Activated CD8-positive, alpha-beta memory T cell treated with anti-CD3 and anti-CD28 coated beads, Interleukin-2, amount 10 ng/mL, durations not matched to agents 7 days and 5 days (primary cell): ENCODE results near the gene C6orf52. TPM values are rescaled to one million over a fixed set of nuclear protein-coding genes. Genes with fewer than 3 reads are reported as not detected.
"Not testable (repeated sequence)": the region's sequence is repeated elsewhere in the genome, so short reads cannot be mapped to it uniquely, and the experiment has no call there.

Experiments
- ATAC-seq: fragments of 150-1000 bp; cut with Tn5 transposase; one replicate; pipeline ENCODE4 v1.10.0; 2021; ENCODE audit warnings: moderate library complexity
- CTCF ChIA-PET: fragments of 350-600 bp; sonication (Branson Sonifier 250); formaldehyde crosslinking; loops from one replicate; lab custom pipeline; 2021; ENCODE audit warnings: antibody characterized with exemption; lab: Charles Lee
- DNase-seq: peaks from one replicate; pipeline ENCODE4 v3.0.0-alpha.2; 2020
- H3K27ac Mint-ChIP-seq: one replicate; pipeline ENCODE4 v1.8.0; 2021; ENCODE audit warnings: mild to moderate bottlenecking, mixed read lengths
- H3K27me3 Mint-ChIP-seq: one replicate; pipeline ENCODE4 v1.8.0; 2021; ENCODE audit warnings: mixed read lengths
- H3K36me3 Mint-ChIP-seq: one replicate; pipeline ENCODE4 v1.8.0; 2021; ENCODE audit warnings: mild to moderate bottlenecking, mixed read lengths
- H3K4me1 Mint-ChIP-seq: one replicate; pipeline ENCODE4 v1.8.0; 2021; ENCODE audit warnings: mixed read lengths
- H3K4me3 Mint-ChIP-seq: one replicate; pipeline ENCODE4 v1.8.0; 2021; ENCODE audit warnings: mild to moderate bottlenecking, moderate library complexity, mixed read lengths
- H3K9me3 Mint-ChIP-seq: one replicate; pipeline ENCODE4 v1.8.0; 2022; ENCODE audit warnings: low read depth, mixed read lengths
- total RNA-seq, 2 experiments: library from RNA; stranded (reverse); gene quantifications; one replicate each; pipeline ENCODE4 v1.2.3, GENCODE V29; 2021

C6orf52 gene
- total RNA-seq, 2 experiments from 2014 or later = 2.5 to 2.7 TPM

DNA sequence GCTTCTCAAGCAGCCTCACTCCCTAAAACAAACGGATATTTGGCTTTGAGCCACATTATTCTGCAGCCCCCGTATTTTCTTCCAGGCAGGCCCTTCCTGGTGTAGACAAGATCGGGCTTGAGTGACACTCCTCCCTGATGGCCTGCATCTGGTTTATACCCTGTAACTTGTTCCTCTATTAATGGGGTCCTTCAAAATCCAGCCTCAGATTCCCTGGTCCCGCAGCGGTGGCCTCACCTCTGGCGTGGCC lies 28.1 kb upstream of the C6orf52 start:
- CTCF ChIA-PET = interaction anchor here (1.0 to 2.0 kb wide), 3 partner anchors 8 to 56 kb away, joined by 3 to 6 read pairs (median 4); partner anchors contain the start of gene TMEM14B

GRCh38 chr6:10721850-10722569 lies 27.6 kb upstream of the C6orf52 start:
- Mint-ChIP-seq H3K9me3 (peaks cover 13% of the 10 kb centered on the region), H3K27ac (peak overlapping the region; percentile 87), H3K4me1 (peaks cover 55% of the 10 kb centered on the region), H3K27me3 (no peaks in the 10 kb centered on the region), H3K4me3 (peak overlapping the region; percentile 85), H3K36me3 (peaks cover 22% of the 10 kb centered on the region)
- DNase-seq (no peak), ATAC-seq (no peak)
- CTCF ChIA-PET = interaction anchor here (1.0 to 2.0 kb wide), 4 partner anchors 8 to 57 kb away, joined by 3 to 6 read pairs (median 4); partner anchors contain the start of gene TMEM14B

More for the DNA sequence above, 28.1 kb upstream of the C6orf52 start:
- DNase-seq (no peak), ATAC-seq (no peak)
- H3K4me1 Mint-ChIP-seq = peaks cover 58% of the 10 kb centered on the region
- peaks cover 11% of the 10 kb centered on the region for H3K9me3 Mint-ChIP-seq
- peak overlapping the region; percentile 87 for H3K27ac Mint-ChIP-seq
- H3K36me3 Mint-ChIP-seq = peaks cover 22% of the 10 kb centered on the region
- H3K4me3 Mint-ChIP-seq = peak overlapping the region; percentile 85
- no peaks in the 10 kb centered on the region for H3K27me3 Mint-ChIP-seq

DNA sequence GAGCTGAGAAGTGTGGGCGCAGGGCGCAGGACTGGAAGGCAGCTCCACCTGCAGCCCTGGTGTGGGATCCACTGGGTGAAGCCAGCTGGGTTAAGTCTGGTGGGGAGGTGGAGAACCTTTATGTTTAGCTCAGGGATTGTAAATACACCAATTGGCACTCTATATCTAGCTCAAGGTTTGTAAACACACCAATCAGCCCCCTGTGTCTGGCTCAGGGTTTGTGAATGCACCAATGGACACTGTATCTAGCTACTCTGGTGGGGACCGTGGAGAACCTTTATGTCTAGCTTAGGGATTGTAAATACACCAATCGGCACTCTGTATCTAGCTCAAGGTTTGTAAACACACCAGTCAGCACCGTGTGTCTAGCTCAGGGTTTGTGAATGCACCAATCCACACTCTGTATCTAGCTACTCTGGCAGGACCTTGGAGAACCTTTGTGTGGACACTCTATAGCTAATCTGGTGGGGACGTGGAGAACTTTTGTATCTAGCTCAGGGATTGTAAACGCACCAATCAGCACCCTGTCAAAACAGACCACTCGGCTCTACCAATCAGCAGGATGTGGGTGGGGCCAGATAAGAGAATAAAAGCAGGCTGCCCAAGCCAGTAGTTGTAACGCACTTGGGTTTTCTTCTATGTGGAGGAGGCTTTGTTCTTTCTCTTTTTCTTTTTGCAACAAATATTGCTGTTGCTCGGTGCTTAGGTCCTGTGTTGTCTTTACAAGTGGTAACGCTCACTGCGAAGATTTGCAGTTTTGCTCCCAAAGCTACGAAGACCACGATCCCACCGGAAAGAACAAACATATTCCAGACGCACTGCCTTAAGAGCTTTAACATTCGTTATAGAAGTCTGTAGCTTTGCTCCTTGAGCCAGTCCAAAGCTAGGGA lies 26.8 kb upstream of the C6orf52 start:
- H3K36me3 Mint-ChIP-seq = peaks cover 21% of the 10 kb centered on the region
- ATAC-seq, H3K27me3 Mint-ChIP-seq: not testable (repeated sequence)
- CTCF ChIA-PET = interaction anchor here (0.7 to 2.0 kb wide), 5 partner anchors 14 to 27 kb away, joined by 3 to 6 read pairs (median 5); partner anchors contain the start of genes C6orf52, PAK1IP1 and TMEM14B
- peak; percentile 60 for DNase-seq
- peak overlapping the region; percentile 85 for H3K4me3 Mint-ChIP-seq
- H3K9me3 Mint-ChIP-seq = peaks cover 13% of the 10 kb centered on the region
- H3K4me1 Mint-ChIP-seq = peaks cover 53% of the 10 kb centered on the region
- peak overlapping the region; percentile 87 for H3K27ac Mint-ChIP-seq

DNA sequence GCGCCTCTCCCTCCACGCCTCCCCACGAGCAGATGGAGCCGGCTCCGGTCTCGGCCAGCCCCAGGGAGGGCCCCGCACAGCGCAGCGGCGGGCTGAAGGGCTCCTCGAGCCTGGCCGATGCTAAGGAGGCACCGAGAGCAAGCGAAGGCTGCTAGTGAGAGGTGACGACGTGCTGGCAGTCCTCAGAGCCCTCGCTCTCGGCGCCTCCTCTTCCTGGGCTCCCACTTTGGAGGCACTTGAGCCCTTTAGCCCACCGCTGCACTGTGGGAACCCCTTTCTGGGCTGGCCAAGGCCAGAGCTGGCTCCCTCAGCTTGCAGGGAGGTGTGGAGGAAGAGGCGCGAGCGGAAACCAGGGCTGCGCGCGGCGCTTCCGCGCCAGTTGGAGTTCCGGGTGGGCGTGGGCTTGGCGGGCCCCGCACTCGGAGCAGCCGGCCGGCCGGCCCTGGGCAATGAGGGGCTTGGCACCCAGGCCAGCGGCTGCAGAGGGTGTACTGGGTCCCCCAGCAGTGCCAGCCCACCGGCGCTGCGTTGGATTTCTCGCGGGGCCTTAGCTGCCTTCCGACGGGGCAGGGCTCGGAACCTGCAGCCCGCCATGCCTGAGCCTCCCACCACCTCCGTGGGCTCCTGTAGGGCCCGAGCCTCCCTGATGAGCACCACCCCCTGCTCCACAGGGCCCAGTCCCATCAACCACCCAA lies 26.0 kb upstream of the C6orf52 start:
- Mint-ChIP-seq H3K4me1 (peaks cover 50% of the 10 kb centered on the region), H3K4me3 (peak overlapping the region; percentile 79), H3K36me3 (peaks cover 21% of the 10 kb centered on the region), H3K9me3 (peaks cover 13% of the 10 kb centered on the region), H3K27ac (peak overlapping the region; percentile 87), H3K27me3 (no peaks in the 10 kb centered on the region)
- peak; percentile 57 for ATAC-seq
- peak; percentile 77 for DNase-seq
- CTCF ChIA-PET = interaction anchor here (0.7 to 2.3 kb wide), 8 partner anchors 13 to 210 kb away, joined by 3 to 13 read pairs (median 5); partner anchors contain the start of genes C6orf52, PAK1IP1 and TMEM14B

DNA sequence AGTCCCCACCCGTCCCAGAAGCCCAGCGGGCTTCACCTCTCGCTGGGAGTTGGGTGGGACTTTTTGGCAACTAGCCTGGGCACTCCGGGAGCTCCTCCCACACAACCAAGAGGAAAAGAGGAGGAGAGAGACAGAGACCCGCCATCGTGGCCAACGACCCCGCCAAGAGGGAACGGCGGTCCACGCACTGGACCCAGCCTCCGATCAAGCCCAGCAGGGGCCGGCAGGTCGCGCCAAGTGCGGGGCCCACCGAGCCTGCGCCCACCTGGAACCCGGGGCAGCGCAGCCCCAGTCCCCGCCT lies 25.5 kb upstream of the C6orf52 start:
- DNase-seq = no peak
- peak; percentile 1 for ATAC-seq
- Mint-ChIP-seq H3K4me3 (peak overlapping the region; percentile 79), H3K36me3 (peaks cover 21% of the 10 kb centered on the region), H3K4me1 (peaks cover 50% of the 10 kb centered on the region), H3K9me3 (peaks cover 13% of the 10 kb centered on the region), H3K27ac (peak overlapping the region; percentile 93), H3K27me3 (no peaks in the 10 kb centered on the region)
- CTCF ChIA-PET = interaction anchor here (0.7 to 2.3 kb wide), 7 partner anchors 14 to 209 kb away, joined by 3 to 13 read pairs (median 4); partner anchors contain the start of genes C6orf52 and PAK1IP1

GRCh38 chr6:10719296-10719963 lies 25.0 kb upstream of the C6orf52 start:
- Mint-ChIP-seq H3K9me3 (peaks cover 13% of the 10 kb centered on the region), H3K4me3 (peak overlapping the region; percentile 79), H3K27me3 (no peaks in the 10 kb centered on the region), H3K27ac (peak overlapping the region; percentile 93), H3K36me3 (peaks cover 21% of the 10 kb centered on the region), H3K4me1 (peaks cover 48% of the 10 kb centered on the region)
- DNase-seq = peak; percentile 80
- ATAC-seq = peak; percentile 7
- CTCF ChIA-PET = interaction anchor here (0.7 to 2.3 kb wide), 8 partner anchors 14 to 209 kb away, joined by 3 to 13 read pairs (median 4); partner anchors contain the start of genes C6orf52 and PAK1IP1

- H3K9me3 Mint-ChIP-seq = peaks cover 9% of the 10 kb centered on the region
- H3K27ac Mint-ChIP-seq = no peak overlapping the region
Observed at GRCh38 chr6:10713962-10714361, 19.5 kb upstream of the C6orf52 start.

GRCh38 chr6:10696655-10697054 lies 2.2 kb upstream of the C6orf52 start:
- DNase-seq (no peak), ATAC-seq (no peak)
- CTCF ChIA-PET = no interaction called here
- H3K27me3 Mint-ChIP-seq = no peaks in the 10 kb centered on the region
- H3K4me1 Mint-ChIP-seq = peaks cover 46% of the 10 kb centered on the region
- peaks cover 37% of the 10 kb centered on the region for H3K36me3 Mint-ChIP-seq
- no peaks in the 10 kb centered on the region for H3K9me3 Mint-ChIP-seq
- H3K27ac Mint-ChIP-seq = peak overlapping the region; percentile 2
- H3K4me3 Mint-ChIP-seq = peak overlapping the region; percentile 93

More at GRCh38 chr6:10713962-10714361, 19.5 kb upstream of the C6orf52 start:
- Mint-ChIP-seq H3K36me3 (peaks cover 27% of the 10 kb centered on the region), H3K4me3 (no peak overlapping the region), H3K27me3 (no peaks in the 10 kb centered on the region), H3K4me1 (peaks cover 16% of the 10 kb centered on the region)
- CTCF ChIA-PET = interaction anchor here (1.8 to 1.9 kb wide), 2 partner anchors 9 to 10 kb away, joined by 4 to 5 read pairs; partner anchors contain the start of gene TMEM14C
- ATAC-seq (no peak), DNase-seq (no peak)

DNA sequence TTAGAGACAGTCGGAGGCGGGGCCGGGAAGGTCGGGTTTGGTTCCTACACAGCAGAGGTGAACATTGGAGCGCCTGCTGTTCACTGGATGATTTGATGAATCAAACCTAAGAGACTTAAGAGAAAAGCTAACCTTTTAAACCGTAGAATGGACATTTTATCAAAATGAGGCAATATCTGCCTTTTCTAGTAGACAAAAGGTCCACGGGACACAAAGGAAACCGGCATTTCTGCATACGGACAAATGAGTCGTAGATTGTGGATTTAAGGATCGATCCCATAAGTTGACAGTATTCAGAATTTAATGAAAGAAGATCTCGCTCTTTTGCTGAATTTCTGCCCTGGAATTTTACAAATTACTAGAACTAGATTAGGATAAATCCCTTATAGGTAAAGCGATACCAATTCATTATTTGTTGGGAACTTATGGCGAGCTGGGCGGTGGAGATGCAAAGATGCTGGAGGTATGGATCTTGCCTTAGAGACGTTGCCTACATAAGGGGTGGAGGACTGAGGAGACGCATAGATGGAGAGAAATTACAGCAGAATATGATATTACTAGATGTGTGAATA lies 756 bp upstream of the C6orf52 start:
- CTCF ChIA-PET = interaction anchor here (0.7 to 1.4 kb wide), 7 partner anchors 10 to 184 kb away, joined by 3 to 13 read pairs (median 5); no protein-coding TSS in a partner anchor
- peaks cover 42% of the 10 kb centered on the region for H3K4me1 Mint-ChIP-seq

DNA sequence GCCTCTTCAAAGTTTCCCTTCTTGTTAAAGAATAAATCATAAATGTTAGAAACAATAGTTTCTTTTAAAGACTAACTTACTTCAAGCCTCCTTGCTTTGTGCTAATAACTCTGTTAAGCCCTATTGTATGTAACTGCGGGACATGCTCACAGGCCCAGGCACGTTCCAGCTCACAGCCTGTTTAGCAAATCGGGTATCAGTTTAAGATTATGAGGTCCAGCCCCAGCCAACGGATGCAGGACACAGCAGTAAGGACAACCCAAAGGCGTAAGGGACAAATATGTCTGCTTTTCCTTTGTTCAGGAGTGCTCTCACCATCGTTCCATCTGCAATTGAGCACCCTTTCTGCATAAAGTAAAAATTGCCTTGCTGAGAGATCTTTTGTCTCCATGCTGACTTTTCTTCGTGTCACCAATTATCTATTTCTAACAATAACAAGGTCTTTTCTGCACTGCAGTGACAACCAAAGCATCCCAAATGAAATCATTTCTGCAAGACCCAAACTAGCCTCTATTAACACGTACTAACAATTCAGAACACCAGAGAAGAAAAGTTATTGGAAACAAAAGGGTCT lies 1.4 kb downstream of the C6orf52 start:
- Mint-ChIP-seq H3K27me3 (no peaks in the 10 kb centered on the region), H3K4me1 (peaks cover 31% of the 10 kb centered on the region), H3K9me3 (no peaks in the 10 kb centered on the region), H3K36me3 (peaks cover 13% of the 10 kb centered on the region), H3K4me3 (peak overlapping the region; percentile 93), H3K27ac (peak overlapping the region; percentile 100)
- DNase-seq = no peak
- CTCF ChIA-PET = no interaction called here
- no peak for ATAC-seq

More for the DNA sequence above, 756 bp upstream of the C6orf52 start:
- Mint-ChIP-seq H3K36me3 (peaks cover 25% of the 10 kb centered on the region), H3K4me3 (peak overlapping the region; percentile 93), H3K9me3 (no peaks in the 10 kb centered on the region), H3K27ac (peak overlapping the region; percentile 100), H3K27me3 (no peaks in the 10 kb centered on the region)
- DNase-seq (no peak), ATAC-seq (no peak)

DNA sequence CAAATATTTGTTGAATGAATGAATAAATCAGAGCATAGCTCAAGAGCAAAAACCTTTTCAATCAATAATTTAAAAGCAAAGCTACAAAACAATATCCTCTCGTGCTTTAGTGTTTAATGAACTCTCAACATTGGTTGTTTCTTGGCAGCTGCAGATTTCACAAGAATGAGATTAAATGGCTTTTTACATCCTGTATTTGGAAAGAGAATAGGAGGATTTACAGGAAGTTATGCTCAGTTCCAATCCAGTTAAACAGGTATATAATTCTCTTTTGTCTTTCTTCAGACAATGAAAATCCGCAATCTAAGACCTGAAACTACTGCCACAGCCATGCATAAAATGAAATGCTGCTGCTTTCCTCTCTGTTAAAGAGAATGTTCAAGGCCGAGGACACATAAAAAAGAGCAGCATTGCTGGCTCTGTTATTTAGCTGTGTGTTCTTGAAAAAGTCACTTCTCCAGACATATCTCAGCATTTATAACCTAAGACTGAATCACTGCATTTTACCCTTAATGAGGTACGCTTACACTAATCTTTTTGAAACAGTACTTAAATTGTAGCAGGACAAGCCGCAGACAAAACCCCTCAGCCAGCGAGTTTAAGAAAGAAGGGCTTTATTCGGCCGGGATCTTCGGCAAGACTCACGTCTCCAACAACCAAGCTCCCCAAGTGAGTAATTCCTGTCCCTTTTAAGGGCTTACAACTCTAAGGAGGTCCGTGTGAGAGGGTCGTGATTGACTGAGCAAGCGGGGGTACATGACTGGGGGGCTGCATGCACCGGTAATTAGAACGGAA lies 3.6 kb downstream of the C6orf52 start:
- no peak for ATAC-seq

More for the DNA sequence above, 3.6 kb downstream of the C6orf52 start:
- Mint-ChIP-seq H3K4me1 (peaks cover 18% of the 10 kb centered on the region), H3K27ac (no peak overlapping the region), H3K36me3 (peaks cover 5% of the 10 kb centered on the region), H3K4me3 (no peak overlapping the region), H3K27me3 (peaks cover 5% of the 10 kb centered on the region), H3K9me3 (no peaks in the 10 kb centered on the region)
- CTCF ChIA-PET = interaction anchor here (1.0 kb wide), 1 partner anchor 60 kb away, joined by 3 read pairs; no protein-coding TSS in a partner anchor
- no peak for DNase-seq
